ENCODE measurements around the gene AAK1.
"Not testable (repeated sequence)": the region's sequence is repeated elsewhere in the genome, so short reads cannot be mapped to it uniquely, and the experiment has no call there.

AAK1 gene

GRCh38 chr2:69643602-69644505 lies at the start of gene AAK1:
Gene AAK1 (minus strand): TSS chr2:69643739. CDS start chr2:69643040, 699 bp downstream.
- DNase-seq (ENCODE audit: low read depth): peak; percentile 60

- no peak for DNase-seq (ENCODE audit: low read depth)
These were observed 48.9 kb upstream of the AAK1 start for GRCh38 chr2:69692424-69692823.

- no peak for DNase-seq (ENCODE audit: low read depth)
These were observed 46.4 kb upstream of the AAK1 start for GRCh38 chr2:69689969-69690368.

GRCh38 chr2:69689466-69689865 lies 45.9 kb upstream of the AAK1 start:
- DNase-seq (ENCODE audit: low read depth): no peak

GRCh38 chr2:69687971-69688611 lies 44.6 kb upstream of the AAK1 start:
- no peak for DNase-seq (ENCODE audit: low read depth)

GRCh38 chr2:69686813-69687212 lies 43.3 kb upstream of the AAK1 start:
- DNase-seq (ENCODE audit: low read depth): no peak

GRCh38 chr2:69685321-69686048 lies 41.9 kb upstream of the AAK1 start:
- no peak for DNase-seq (ENCODE audit: low read depth)

- no peak for DNase-seq (ENCODE audit: low read depth)
These were observed 39.8 kb upstream of the AAK1 start for GRCh38 chr2:69683170-69683971.

GRCh38 chr2:69682525-69682924 lies 39.0 kb upstream of the AAK1 start:
- no peak for DNase-seq (ENCODE audit: low read depth)

- DNase-seq (ENCODE audit: low read depth): no peak
These were observed 36.6 kb upstream of the AAK1 start for GRCh38 chr2:69680001-69680675.

- no peak for DNase-seq (ENCODE audit: low read depth)
These were observed 34.4 kb upstream of the AAK1 start for GRCh38 chr2:69677914-69678313.

- DNase-seq (ENCODE audit: low read depth): no peak
These were observed 32.6 kb upstream of the AAK1 start for GRCh38 chr2:69676146-69676545.

GRCh38 chr2:69674316-69674670 lies 30.8 kb upstream of the AAK1 start:
- no peak for DNase-seq (ENCODE audit: low read depth)

GRCh38 chr2:69673098-69673497 lies 29.6 kb upstream of the AAK1 start:
- DNase-seq (ENCODE audit: low read depth): not testable (repeated sequence)

GRCh38 chr2:69669666-69670065 lies 26.1 kb upstream of the AAK1 start:
- DNase-seq (ENCODE audit: low read depth): no peak

- DNase-seq (ENCODE audit: low read depth): no peak
These were observed 25.1 kb upstream of the AAK1 start for GRCh38 chr2:69668598-69668997.

GRCh38 chr2:69667805-69668382 lies 24.4 kb upstream of the AAK1 start:
- DNase-seq (ENCODE audit: low read depth): no peak

- no peak for DNase-seq (ENCODE audit: low read depth)
These were observed 21.6 kb upstream of the AAK1 start for GRCh38 chr2:69665152-69665551.

GRCh38 chr2:69663860-69664259 lies 20.3 kb upstream of the AAK1 start:
- no peak for DNase-seq (ENCODE audit: low read depth)

- not testable (repeated sequence) for DNase-seq (ENCODE audit: low read depth)
These were observed 19.0 kb upstream of the AAK1 start for GRCh38 chr2:69662547-69662946.

GRCh38 chr2:69660637-69661036 lies 17.1 kb upstream of the AAK1 start:
- no peak for DNase-seq (ENCODE audit: low read depth)
